HG02571 (cell line): Measurements from ENCODE around the gene SNAPC4.

Source experiments
- ATAC-seq: cut with Tn5 transposase; IDR thresholded peaks from one replicate; pipeline ENCODE4 v1.9.1; 2021; ENCODE audit warnings: mild to moderate bottlenecking, moderate library complexity; ENCODE audit not compliant: unreplicated experiment

The SNAPC4 gene, protein sequence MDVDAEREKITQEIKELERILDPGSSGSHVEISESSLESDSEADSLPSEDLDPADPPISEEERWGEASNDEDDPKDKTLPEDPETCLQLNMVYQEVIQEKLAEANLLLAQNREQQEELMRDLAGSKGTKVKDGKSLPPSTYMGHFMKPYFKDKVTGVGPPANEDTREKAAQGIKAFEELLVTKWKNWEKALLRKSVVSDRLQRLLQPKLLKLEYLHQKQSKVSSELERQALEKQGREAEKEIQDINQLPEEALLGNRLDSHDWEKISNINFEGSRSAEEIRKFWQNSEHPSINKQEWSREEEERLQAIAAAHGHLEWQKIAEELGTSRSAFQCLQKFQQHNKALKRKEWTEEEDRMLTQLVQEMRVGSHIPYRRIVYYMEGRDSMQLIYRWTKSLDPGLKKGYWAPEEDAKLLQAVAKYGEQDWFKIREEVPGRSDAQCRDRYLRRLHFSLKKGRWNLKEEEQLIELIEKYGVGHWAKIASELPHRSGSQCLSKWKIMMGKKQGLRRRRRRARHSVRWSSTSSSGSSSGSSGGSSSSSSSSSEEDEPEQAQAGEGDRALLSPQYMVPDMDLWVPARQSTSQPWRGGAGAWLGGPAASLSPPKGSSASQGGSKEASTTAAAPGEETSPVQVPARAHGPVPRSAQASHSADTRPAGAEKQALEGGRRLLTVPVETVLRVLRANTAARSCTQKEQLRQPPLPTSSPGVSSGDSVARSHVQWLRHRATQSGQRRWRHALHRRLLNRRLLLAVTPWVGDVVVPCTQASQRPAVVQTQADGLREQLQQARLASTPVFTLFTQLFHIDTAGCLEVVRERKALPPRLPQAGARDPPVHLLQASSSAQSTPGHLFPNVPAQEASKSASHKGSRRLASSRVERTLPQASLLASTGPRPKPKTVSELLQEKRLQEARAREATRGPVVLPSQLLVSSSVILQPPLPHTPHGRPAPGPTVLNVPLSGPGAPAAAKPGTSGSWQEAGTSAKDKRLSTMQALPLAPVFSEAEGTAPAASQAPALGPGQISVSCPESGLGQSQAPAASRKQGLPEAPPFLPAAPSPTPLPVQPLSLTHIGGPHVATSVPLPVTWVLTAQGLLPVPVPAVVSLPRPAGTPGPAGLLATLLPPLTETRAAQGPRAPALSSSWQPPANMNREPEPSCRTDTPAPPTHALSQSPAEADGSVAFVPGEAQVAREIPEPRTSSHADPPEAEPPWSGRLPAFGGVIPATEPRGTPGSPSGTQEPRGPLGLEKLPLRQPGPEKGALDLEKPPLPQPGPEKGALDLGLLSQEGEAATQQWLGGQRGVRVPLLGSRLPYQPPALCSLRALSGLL (N-terminal part only)

DNA sequence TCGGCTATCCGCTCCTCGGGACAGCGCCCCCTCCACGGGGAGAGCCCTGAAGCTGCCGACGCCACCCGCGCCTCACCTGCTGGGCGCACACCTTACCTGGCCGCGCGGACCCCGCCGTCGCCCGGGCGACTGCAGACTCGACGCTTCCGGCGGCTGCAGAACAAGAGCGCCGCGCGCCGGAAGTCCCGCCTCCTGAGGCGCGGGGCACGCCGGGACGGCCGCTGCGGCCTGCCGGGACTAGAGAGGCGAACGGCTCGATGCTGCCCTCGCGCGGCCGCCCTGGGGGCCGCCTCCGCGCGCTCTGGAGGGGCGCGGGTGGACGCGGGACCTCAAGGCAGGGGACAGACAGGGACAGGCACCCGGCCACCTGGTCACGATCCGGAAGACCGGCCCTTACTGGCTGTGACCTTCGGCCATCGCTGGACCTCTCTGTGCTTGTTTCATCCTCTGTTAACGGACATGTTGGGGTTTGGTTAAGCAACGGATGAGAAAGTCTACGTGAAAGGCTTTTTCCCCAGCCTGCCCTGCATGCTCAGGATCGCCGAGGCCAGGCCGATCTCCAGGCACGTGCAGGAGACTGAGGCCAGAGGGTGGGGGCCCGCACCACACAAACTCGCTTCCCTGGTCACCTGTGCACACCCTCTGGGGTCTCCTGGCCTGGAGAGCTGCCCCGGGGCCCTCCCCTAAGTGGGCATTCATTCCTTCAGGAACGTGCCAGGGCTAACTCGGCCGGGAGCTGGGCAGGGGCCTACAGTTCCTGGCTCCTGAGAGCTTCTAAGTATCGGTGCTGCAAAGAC is at the start of gene SNAPC4:
Gene SNAPC4 (minus strand): TSS at position 133 of the 797 bp plus-strand sequence. CDS start 1,742 bp downstream, outside the sequence.
- peak; percentile 56 for ATAC-seq

DNA sequence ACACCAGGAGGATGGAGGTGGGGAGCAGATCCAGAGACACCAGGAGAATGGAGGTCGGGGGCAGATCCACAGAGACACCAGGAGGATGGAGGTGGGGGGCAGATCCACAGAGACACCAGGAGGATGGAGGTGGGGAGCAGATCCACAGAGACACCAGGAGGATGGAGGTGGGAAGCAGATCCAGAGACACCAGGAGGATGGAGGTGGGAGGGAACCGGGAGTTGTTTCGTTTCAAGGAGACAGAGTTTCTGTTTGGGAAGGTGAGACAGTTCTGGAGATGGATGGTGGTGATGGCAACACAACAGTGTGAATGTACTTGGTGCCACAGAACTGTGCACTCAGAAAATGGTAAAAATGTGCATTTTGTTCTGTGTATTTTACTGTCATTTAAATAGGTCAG is 48.7 kb upstream of the SNAPC4 start:
- no peak for ATAC-seq

DNA sequence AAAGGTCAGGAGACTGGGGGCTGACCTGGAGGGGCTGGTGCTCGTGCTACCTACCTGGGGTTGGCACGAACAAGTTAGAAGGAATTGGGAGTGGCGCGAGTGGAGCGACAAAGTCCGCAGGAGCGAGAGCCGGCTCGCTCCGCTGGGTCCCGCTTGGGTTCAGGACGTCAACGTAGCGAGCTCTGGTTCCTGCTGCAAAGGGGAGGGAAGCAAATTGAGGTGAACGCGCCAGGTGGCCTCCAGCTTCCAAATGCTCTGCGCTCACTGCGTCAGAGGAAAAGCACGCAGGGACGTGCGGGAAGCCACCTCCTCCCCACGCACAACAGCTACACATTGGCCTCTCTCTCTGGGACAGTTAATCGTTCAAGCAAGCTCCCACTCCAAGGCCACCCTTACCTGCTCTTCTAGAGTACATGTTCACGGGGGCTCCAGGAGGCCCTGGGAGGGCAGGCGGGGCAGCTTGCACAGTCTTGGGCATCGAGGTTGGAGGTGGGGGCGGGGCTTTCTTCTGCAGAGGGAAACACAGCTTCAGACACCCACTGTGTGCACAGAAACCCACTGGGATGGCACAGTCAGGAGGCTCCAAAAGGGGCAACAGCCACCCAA is 47.3 kb upstream of the SNAPC4 start:
- ATAC-seq = no peak

DNA sequence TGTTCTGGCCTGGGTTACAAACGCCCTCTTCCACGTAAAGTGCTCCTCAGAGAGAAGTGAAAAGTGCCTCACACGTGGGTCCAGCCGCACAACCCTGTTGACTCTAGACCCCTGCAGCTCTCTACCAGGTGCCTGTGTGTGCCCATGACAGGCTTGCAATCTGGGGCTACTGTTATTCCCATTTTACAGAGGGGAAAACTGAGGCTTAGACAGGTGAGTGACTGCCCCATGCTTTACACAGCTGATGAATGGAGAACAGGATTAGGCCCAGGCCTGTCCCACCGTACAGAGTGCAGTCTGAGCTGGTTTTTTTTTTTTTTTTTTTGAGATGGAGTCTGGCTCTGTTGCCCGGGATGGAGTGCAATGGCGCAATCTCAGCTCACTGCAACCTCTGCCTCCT is 45.8 kb upstream of the SNAPC4 start:
- ATAC-seq = no peak

DNA sequence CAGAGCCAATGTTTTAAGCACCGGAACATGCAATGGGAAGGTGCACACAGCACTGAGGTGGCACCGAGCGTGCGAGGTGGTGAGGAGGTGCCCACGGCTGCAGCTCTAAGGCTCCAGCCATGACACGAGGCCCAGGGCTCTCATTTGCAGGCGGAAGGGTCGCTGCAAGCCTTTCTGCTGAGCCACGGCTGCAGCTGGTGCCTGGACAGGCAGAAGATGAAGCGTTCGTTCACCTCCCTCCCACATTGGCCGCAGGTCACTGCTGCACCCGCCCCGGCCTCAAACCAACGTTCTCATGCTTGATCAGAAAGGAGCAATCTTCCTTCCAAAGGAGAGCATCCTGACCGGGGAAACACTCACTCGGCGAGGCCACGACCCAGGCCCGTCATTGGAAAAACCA is 44.1 kb upstream of the SNAPC4 start:
- ATAC-seq = no peak

DNA sequence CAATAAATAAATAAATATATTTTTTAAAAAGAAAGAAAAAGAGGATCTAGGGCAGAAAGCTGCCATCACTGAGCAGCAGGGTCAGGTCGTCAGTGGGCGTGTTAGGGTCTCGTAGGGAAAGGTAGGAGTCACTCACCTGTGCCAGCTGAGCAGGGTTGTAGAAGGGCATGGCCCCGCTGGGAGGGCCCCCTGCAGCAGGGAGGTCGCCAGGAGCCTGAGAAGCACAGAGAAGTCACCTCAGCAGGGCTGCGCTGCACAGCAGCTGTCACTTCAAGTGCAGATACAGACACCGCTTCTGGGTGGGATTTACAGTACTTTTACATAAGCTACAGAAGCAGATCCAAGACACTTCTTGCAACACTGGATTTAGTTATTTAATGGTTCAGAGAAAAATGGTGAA is 43.7 kb upstream of the SNAPC4 start:
- no peak for ATAC-seq

DNA sequence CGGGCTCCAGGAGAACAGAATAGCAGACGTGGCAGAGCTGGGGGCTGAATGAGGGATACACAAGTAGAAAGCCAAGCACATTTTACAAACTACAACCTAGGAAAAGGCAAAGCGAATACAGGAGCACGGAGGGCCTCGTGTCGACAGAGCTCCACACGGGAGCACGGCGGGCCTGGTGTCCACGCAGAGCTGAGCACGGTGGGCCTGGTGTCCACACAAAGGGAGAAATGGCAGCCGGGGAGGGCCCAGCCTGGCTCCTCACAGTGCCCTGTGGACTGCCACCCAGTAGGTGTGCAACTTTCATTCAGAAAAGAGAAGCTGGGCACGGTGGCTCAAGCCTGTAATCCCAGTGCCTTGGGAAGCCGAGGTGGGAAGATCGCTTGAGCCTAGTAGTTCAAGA is 43.1 kb upstream of the SNAPC4 start:
- ATAC-seq = no peak

DNA sequence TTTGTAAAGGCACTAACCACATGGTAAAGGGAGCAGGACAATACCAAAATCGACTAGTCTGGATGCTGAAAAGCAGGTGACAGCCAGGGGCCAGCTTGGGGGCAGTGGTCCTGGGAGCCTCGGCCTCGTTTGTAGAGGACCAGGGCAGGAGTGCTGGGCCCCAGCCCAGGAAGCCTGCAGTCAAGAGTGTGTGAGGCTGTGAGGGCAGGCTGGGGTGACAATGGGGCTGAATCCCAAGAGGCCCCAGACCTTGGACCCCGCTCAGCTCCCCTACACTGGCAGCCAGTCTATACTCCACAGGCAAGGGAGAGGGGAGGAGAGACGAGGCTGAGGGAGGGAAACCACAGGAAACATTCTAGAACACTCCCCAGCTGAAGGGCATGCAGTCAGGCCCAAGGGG is 42.3 kb upstream of the SNAPC4 start:
- no peak for ATAC-seq

DNA sequence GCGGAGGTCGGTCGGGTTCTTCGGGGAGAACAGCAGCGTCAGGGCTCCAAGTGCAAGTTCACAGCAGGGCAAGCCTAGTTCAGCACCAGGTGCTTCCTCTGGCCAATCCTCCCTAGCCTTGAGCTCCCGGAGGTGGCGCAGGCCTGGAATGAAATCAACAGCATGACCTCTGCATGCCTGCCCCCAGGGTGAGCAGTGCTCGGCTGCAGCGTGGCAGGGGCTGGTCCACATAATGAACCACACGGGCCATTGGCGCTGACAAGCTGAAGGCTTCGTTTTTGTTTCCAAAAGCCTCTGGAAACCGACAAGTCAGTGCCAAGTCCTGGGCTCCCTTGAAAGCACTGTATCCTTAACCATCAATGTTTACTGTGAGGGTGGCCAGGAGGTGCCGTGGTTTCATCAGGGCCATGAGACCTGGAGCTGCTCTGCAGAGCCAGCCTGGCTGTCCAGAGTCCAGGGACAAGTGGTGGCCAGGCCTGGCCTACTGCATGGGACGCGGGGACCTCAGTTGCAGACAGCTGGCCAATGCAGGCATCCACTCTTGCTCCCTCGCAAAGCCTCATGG is 41.8 kb upstream of the SNAPC4 start:
- no peak for ATAC-seq

DNA sequence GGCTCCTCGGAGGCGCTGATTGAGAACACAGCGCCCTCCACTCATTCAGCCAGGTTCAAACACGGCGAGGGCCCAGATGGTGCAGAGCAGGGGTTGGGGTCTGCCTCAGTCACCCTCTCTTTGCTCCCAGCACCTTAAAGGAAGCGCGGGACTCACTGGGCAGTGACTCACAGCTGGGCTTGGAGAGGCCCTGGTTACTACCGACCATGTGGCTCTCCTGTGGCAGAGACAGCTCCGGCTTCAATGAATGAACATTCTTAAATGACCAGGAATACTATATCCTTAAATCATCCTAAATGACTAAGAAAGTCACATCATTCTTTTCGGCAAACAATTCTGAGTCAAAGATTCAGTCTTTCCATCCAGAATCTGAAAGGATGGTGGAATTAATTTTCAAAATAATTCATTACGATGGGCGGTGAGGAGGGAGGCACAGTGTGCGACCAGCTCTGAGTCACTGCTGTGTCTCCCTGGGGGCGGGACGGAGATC is 41.3 kb upstream of the SNAPC4 start:
- ATAC-seq = no peak

DNA sequence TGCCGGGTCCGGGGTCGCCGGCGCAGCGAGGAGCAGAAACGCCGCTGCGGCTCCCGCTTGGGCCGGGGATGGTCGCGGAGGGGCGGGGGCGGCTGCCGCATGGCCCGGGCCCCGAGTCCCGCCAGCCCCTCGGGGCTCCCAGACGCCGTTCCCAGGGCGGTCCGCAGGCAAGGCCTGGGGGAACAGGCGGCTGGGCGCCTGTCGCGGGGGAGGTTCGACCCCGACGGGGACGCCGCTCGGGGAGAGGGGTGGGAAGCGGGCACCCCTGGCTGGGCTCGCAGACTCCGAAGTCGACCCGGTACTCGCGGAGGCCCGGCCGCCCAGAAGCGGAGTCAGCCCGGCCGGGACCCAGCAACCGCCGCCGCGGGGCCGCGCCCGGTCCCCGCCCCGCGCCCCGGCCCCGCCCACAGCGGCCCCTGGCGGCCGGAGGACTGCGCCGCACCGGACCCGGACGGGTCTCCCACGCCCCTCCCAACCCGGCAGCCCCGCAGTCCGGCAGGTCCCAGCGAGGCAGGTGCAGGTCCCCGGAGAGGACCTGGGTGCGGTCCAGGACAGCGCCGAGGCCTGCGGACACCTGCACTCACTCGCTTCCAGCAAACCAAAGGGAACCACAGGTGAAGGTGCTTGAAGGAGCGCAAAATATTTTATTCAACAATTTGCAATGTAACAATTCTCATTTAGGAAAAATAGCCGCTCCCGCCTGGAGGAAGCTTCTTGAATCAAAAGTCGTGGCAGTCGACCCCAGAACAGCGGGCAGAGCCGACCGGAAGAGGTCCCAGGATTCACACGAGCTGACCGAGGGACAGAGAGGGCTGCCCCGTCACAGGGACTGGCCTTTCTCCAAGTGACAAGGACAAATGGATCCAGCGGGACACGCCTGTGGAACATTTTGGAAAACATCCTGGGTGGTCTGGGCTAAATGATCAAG is 39.8 kb upstream of the SNAPC4 start, which contains the start of gene INPP5E:
Gene INPP5E (minus strand): TSS at position 365 of the 928 bp plus-strand sequence. CDS start 426 bp downstream, outside the sequence.
- peak; percentile 55 for ATAC-seq

DNA sequence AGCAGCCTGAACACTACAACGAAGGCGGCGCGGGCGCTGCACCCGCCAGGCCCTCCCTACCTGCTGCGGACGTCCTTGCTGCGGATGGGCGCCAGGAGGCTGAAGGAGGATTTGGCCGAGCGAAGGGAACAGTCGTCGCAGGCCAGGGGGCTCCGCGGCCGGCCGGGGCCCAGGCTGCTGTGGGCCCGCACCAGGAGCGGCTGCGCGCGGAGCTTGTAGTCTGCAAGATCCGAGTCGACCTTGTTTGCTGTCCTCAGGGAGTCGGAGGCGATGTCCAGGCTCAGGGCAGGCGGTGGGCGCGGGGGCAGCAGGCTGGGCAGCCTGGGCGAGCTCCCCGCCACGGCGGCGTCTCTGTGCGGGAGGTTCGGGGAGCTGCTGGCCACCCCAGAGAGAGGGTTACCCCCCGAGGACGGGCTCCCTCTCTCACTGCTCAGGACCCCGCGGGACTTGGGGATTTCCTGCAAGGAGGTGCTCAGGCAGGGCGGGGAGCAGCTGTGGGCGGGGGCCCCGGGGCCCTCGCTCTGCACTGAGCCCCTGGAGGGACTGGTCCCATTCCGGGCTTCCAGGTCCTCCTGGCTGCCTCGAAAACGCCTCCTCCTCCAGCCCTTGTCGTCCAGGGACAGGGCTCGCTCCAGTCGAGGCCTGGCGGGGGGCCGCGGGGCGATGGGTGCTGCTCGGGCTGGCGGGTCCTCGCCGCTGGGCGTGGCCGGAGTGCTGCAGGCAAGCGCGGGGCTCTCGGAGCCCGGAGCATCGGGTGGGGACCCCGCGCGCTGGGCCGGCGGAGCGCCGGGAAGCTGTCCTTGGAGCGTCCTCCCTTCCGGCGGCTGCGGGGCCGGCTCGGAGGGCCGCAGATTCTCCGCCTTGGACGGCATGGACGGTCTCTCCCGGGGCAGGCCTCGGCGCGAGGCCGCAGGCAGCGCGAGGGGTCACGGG is 38.8 kb upstream of the SNAPC4 start:
- peak; percentile 35 for ATAC-seq

DNA sequence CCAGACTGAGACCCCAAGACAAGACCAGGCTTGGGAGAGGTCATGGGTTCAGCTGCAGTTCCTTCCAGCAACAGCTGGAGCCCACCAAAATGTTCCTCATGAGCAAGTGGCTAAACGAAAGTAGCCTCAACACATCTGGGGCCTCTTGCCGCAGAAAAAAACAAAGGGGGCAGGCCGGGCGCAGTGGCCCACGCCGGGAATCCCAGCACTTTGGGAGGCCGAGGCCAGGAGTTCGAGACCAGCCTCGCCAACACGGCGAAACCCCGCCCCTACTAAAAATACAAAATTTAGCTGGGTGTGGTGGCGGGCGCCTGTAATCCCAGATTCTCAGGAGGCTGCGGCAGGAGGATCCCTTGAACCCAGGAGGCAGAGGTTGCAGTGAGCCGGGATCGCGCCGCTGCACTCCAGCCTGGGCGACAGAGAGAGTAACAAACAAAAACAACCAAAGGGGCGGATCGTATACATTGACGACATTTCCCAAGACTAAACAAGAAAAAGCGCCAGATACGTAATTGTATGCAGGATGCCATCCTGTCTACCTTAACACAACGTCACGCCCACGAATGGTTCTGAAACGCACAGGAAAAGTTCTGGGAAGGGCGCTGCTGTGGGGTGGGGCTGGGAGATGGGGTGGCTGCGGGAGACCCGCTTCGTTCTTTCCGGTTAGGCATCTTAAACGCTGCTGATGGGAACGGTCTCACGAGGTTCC is 38.0 kb upstream of the SNAPC4 start:
- ATAC-seq = no peak

DNA sequence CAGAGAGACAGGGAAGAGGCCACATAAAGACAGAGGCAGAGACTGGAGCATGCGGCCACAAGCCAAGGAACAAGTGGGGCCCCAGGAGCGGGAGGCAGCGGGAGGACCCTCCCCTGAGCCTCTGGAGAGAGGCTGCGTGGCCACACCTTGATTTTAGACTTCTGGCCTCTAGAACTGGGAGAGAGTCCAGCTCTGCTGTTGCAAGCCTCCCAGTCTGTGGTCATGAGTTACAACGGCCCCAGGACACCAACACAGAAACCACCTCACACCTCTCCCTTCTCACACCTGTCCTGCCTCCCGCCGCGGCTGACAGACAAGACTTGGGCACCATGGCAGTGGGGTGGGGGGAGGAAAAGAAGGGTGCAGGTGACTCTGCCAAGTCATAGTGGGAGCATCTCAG is 37.5 kb upstream of the SNAPC4 start:
- ATAC-seq = no peak

DNA sequence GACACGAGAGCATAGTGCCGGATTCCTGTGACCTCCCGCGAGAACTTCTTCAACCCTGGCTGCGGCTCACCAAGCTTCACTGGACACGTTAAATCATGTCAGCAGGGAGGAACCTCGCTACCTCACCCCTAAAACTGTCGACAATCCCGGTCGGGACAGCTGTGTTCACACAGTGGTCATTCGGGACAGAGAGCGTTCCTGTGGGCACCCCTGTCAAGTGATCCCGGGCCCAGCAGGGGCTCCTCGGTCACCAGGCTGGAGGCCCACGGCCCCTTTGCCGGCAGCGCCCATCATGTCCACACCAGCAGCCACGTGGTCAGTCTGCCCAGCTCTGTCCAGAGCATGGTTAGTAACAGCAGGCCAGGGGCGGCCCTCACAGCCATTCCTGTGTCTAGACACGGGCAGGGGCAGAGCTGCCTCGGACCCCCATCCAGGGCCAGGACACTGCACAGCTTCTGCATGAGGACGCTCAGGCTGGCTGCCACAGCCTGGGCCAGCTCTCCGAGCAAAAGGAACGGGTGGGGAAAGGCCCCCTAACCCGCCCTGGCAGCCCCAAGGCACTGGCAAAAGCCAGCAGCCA is 36.2 kb upstream of the SNAPC4 start:
- no peak for ATAC-seq

DNA sequence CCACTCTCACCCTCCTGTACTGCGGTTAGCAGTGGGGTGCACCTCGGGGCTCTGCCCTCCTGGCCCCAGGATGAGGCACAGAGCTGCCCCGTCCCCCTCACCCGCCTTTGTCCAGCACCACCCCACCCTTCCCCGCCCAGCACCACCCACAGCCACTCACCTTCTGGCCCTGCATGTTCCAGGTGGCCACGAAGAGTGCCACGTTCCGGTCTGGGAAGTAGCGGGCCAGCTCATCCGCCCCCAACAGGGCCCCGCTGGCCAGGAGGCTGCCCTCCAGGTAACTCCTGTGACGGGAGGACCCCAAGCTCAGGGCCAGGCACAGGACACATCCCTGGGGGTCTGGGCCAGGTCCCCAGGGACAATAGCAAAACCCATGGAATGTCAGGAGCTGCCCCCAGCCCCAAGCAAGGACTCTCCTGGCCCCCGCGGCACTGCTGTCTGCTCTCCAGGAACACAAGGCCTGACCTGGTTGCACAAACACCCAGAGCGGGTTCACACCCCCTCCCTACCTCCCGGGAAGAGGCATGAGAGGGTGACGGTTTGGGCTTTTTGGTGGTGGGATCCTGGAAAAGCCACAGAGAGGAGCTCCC is 34.7 kb upstream of the SNAPC4 start:
- ATAC-seq = no peak
